Caco-2 (cell line): Measurements from ENCODE around the gene SCN8A. TPM values are rescaled to one million over a fixed set of nuclear protein-coding genes. Genes with fewer than 3 reads are reported as not detected.

Experiments used
- BruUV-seq: library from RNA; stranded (reverse); fragments of 400-500 nt; replicated peaks from 2 replicates; lab custom pipeline; 2021; lab: Mats Ljungman, UMichigan
- CTCF ChIA-PET: fragments of 300-600 bp; sonication (Branson Sonifier 250); formaldehyde crosslinking; loops from one replicate; lab custom pipeline; 2022; ENCODE audit warnings: antibody characterized with exemption; lab: Charles Lee
- POLR2A ChIA-PET: fragments of 300-600 bp; sonication (Branson Sonifier 250); formaldehyde crosslinking; loops from one replicate; lab custom pipeline; 2022; ENCODE audit warnings: antibody characterized with exemption; lab: Charles Lee
- DNase-seq, 2 experiments: peaks; one replicate each; pipeline versions ENCODE4 v3.0.0 to v3.0.0-alpha.2; 2020 to 2022
- H3K27me3 ChIP-seq: replicated peaks from 2 replicates; pipeline ENCODE4 v1.6.0; 2011; ENCODE audit warnings: low read length; ENCODE audit not compliant: control insufficient read depth, insufficient read depth
- H3K36me3 ChIP-seq: 2 replicates; pipeline ENCODE4 v1.5.1; 2011; ENCODE audit warnings: low read length; ENCODE audit not compliant: control insufficient read depth, insufficient read depth
- H3K4me1 ChIP-seq: fragments of 250-450 bp; sonication (Bioruptor Pico); 2 replicates; pipeline ENCODE4 v1.5.1; 2020; ENCODE audit warnings: mild to moderate bottlenecking
- H3K4me3 ChIP-seq: 2 replicates; pipeline ENCODE4 v1.5.1; 2011; ENCODE audit warnings: low read depth, mild to moderate bottlenecking, control low read depth, low read length
- H3K9me3 ChIP-seq: fragments of 250-450 bp; sonication (Bioruptor Pico); 2 replicates; pipeline ENCODE4 v1.5.1; 2020; ENCODE audit warnings: mild to moderate bottlenecking, moderate library complexity
- H3K27ac Mint-ChIP-seq: one replicate; pipeline ENCODE4 v1.8.0; 2022; ENCODE audit warnings: mixed read lengths; ENCODE audit not compliant: unreplicated experiment
- H3K27me3 Mint-ChIP-seq: one replicate; pipeline ENCODE4 v1.8.0; 2022; ENCODE audit warnings: mixed read lengths; ENCODE audit not compliant: insufficient read depth, unreplicated experiment
- H3K36me3 Mint-ChIP-seq: one replicate; pipeline ENCODE4 v1.8.0; 2022; ENCODE audit warnings: mild to moderate bottlenecking, mixed read lengths; ENCODE audit not compliant: insufficient read depth, unreplicated experiment
- H3K4me1 Mint-ChIP-seq: one replicate; pipeline ENCODE4 v1.8.0; 2022; ENCODE audit warnings: low read depth, mixed read lengths; ENCODE audit not compliant: unreplicated experiment
- H3K4me3 Mint-ChIP-seq: one replicate; pipeline ENCODE4 v1.8.0; 2022; ENCODE audit warnings: mild to moderate bottlenecking, moderate library complexity, mixed read lengths; ENCODE audit not compliant: unreplicated experiment
- H3K9me3 Mint-ChIP-seq: one replicate; pipeline ENCODE4 v1.8.0; 2022; ENCODE audit warnings: mixed read lengths; ENCODE audit not compliant: unreplicated experiment
- intact Hi-C: fragments of 100-400 bp; cut with micrococcal nuclease; formaldehyde crosslinking; loops from one replicate; pipeline ENCODE4 v1.10.0; 2022; ENCODE audit not compliant: unreplicated experiment
- total RNA-seq: library from RNA; stranded (reverse); gene quantifications from 2 replicates; pipeline ENCODE4 v1.2.3, GENCODE V29; 2022
- TF ChIP-seq, protein P1 (sequence below), 2 experiments: fragments of 200-600 bp in 1 of 2; IDR thresholded peaks; 1 replicate in 1 of 2; 2 replicates in 1 of 2; pipeline versions ENCODE4 v1.5.1 to v1.8.0; 2011 to 2022; ENCODE audit warnings: antibody characterized with exemption in 1 of 2, control low read depth in 1 of 2, inconsistent platforms in 1 of 2, low read depth in 1 of 2, low read length in 1 of 2, mild to moderate bottlenecking in 1 of 2, moderate library complexity in 1 of 2; ENCODE audit not compliant: insufficient read depth in 1 of 2, severe bottlenecking in 1 of 2, unreplicated experiment in 1 of 2

Gene SCN8A
- total RNA-seq, 1 experiment from 2014 or later: 16.5 TPM

- ChIA-PET CTCF (no interaction called here), POLR2A (no interaction called here)
- Mint-ChIP-seq H3K4me3 (no peak overlapping the region), H3K4me1 (no peaks in the 10 kb centered on the region), H3K9me3 (no peaks in the 10 kb centered on the region), H3K36me3 (no peaks in the 10 kb centered on the region), H3K27me3 (no peaks in the 10 kb centered on the region), H3K27ac (no peak overlapping the region)
- no TSS peak for BruUV-seq
- DNase-seq: no peak
- TF ChIP-seq, protein P1, sequence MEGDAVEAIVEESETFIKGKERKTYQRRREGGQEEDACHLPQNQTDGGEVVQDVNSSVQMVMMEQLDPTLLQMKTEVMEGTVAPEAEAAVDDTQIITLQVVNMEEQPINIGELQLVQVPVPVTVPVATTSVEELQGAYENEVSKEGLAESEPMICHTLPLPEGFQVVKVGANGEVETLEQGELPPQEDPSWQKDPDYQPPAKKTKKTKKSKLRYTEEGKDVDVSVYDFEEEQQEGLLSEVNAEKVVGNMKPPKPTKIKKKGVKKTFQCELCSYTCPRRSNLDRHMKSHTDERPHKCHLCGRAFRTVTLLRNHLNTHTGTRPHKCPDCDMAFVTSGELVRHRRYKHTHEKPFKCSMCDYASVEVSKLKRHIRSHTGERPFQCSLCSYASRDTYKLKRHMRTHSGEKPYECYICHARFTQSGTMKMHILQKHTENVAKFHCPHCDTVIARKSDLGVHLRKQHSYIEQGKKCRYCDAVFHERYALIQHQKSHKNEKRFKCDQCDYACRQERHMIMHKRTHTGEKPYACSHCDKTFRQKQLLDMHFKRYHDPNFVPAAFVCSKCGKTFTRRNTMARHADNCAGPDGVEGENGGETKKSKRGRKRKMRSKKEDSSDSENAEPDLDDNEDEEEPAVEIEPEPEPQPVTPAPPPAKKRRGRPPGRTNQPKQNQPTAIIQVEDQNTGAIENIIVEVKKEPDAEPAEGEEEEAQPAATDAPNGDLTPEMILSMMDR (IDR thresholded peaks at IDR 0.05; ENCODE audit: insufficient read depth in 1 of 2, low read depth in 1 of 2, low read length in 1 of 2, severe bottlenecking in 1 of 2, unreplicated experiment in 1 of 2): no peak
- H3K27me3 ChIP-seq: no peaks in the 10 kb centered on the region
- no peaks in the 10 kb centered on the region; the same call in 1 of the 2 replicates for H3K36me3 ChIP-seq
- intact Hi-C loops: no loop called here
- no peak overlapping the region for H3K4me3 ChIP-seq
- H3K4me1 ChIP-seq: no peaks in the 10 kb centered on the region
- no peaks in the 10 kb centered on the region for H3K9me3 ChIP-seq
These were observed 210.0 kb downstream of the SCN8A start for GRCh38 chr12:51801027-51801426.

- H3K27me3 Mint-ChIP-seq: no peaks in the 10 kb centered on the region
- CTCF ChIA-PET: interaction anchor here (1.2 kb wide), 1 partner anchor 11 kb away, joined by 3 read pairs; no protein-coding TSS in a partner anchor
These were observed 215.9 kb downstream of the SCN8A start for GRCh38 chr12:51806896-51807295.

GRCh38 chr12:51809193-51809592, 218.2 kb downstream of the SCN8A start:
- H3K9me3 Mint-ChIP-seq: no peaks in the 10 kb centered on the region
- H3K4me3 Mint-ChIP-seq: no peak overlapping the region
- intact Hi-C loops: no loop called here
- no peaks in the 10 kb centered on the region for H3K4me1 ChIP-seq
- no peaks in the 10 kb centered on the region for H3K9me3 ChIP-seq
- TF ChIP-seq, protein P1 (IDR thresholded peaks at IDR 0.05; ENCODE audit: insufficient read depth in 1 of 2, low read depth in 1 of 2, low read length in 1 of 2, severe bottlenecking in 1 of 2, unreplicated experiment in 1 of 2): no peak
- no peaks in the 10 kb centered on the region for H3K27me3 Mint-ChIP-seq
- H3K36me3 Mint-ChIP-seq: no peaks in the 10 kb centered on the region
- H3K27me3 ChIP-seq: no peaks in the 10 kb centered on the region
- no peak for DNase-seq
- no TSS peak for BruUV-seq
- ChIA-PET CTCF (no interaction called here), POLR2A (no interaction called here)
- H3K4me3 ChIP-seq: no peak overlapping the region
- H3K4me1 Mint-ChIP-seq: no peaks in the 10 kb centered on the region
- no peak overlapping the region for H3K27ac Mint-ChIP-seq
- H3K36me3 ChIP-seq: no peaks in the 10 kb centered on the region; the same call in 1 of the 2 replicates

More at GRCh38 chr12:51806896-51807295, 215.9 kb downstream of the SCN8A start:
- Histone ChIP-seq H3K4me1 (no peaks in the 10 kb centered on the region), H3K9me3 (no peaks in the 10 kb centered on the region), H3K36me3 (no peaks in the 10 kb centered on the region; the same call in 1 of the 2 replicates), H3K27me3 (no peaks in the 10 kb centered on the region), H3K4me3 (no peak overlapping the region)
- BruUV-seq: no TSS peak
- H3K36me3 Mint-ChIP-seq: no peaks in the 10 kb centered on the region
- intact Hi-C loops: no loop called here
- H3K9me3 Mint-ChIP-seq: no peaks in the 10 kb centered on the region
- no peak overlapping the region for H3K4me3 Mint-ChIP-seq
- H3K27ac Mint-ChIP-seq: no peak overlapping the region
- POLR2A ChIA-PET: no interaction called here
- DNase-seq: no peak
- TF ChIP-seq, protein P1 (IDR thresholded peaks at IDR 0.05; ENCODE audit: insufficient read depth in 1 of 2, low read depth in 1 of 2, low read length in 1 of 2, severe bottlenecking in 1 of 2, unreplicated experiment in 1 of 2): no peak
- H3K4me1 Mint-ChIP-seq: no peaks in the 10 kb centered on the region
